GM12873 (cell line): Measurements from ENCODE around the gene NR1H2.

Experiments
- TF ChIP-seq, protein P1 (sequence below): IDR thresholded peaks from 2 replicates; pipeline ENCODE4 v1.5.1; 2012; ENCODE audit warnings: low read depth, mild to moderate bottlenecking, moderate library complexity, low read length, control low read depth; ENCODE audit not compliant: insufficient read depth; ENCODE audit errors: missing control alignments

NR1H2 gene

DNA sequence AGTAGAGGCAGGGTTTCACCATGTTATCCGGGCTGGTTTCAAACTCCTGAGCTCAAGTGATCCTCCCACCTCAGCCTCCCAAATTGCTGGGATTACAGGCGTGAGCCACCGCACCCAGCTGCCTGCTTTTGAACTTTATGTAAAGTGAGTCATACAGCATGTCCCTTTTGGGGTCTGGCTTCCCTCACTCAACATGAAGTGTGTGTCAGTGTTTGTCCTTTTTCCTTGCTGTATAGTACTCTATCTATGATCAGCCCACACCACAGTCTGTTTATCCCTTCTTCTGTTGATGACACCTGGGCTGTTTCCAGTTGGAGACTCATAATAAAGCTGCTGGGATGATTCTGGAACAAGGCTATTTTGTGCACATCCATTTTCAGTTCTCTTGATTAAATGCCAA is 44.6 kb downstream of the NR1H2 start:
- TF ChIP-seq, protein P1, sequence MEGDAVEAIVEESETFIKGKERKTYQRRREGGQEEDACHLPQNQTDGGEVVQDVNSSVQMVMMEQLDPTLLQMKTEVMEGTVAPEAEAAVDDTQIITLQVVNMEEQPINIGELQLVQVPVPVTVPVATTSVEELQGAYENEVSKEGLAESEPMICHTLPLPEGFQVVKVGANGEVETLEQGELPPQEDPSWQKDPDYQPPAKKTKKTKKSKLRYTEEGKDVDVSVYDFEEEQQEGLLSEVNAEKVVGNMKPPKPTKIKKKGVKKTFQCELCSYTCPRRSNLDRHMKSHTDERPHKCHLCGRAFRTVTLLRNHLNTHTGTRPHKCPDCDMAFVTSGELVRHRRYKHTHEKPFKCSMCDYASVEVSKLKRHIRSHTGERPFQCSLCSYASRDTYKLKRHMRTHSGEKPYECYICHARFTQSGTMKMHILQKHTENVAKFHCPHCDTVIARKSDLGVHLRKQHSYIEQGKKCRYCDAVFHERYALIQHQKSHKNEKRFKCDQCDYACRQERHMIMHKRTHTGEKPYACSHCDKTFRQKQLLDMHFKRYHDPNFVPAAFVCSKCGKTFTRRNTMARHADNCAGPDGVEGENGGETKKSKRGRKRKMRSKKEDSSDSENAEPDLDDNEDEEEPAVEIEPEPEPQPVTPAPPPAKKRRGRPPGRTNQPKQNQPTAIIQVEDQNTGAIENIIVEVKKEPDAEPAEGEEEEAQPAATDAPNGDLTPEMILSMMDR: no peak

DNA sequence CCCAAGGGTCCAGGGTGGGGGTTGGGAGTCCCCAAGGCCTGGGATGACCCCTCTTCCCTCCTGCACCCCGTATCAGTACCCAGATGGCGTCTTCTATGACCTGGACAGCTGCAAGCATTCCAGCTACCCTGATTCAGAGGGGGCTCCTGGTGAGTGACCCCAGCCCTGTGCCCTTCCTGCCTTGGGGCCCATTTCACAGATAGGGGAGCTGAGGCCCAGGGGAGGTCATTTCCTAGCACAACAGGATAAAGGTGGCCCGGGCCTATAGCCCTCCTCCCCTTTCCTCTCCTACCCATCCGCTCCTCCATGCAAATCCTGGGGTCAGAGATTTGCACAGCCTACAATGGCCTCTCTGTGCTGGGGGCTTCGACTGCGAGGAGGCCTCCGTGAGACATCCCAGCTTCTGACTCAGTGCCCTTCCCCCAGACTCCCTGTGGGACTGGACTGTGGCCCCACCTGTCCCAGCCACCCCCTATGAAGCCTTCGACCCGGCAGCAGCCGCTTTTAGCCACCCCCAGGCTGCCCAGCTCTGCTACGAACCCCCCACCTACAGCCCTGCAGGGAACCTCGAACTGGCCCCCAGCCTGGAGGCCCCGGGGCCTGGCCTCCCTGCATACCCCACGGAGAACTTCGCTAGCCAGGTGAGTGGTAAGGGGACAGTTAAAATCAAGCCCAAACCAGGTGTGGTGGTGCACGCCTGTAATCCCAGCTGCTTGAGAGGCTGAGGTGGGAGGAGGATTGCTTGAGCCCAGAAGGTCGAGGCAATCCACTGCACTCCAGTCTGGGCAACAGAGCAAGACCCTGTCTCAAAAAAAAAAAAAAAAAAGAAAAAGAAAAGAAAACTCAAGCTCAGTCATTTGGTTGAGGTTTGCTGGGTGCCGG is 46.4 kb downstream of the NR1H2 start:
- TF ChIP-seq, protein P1: no peak

DNA sequence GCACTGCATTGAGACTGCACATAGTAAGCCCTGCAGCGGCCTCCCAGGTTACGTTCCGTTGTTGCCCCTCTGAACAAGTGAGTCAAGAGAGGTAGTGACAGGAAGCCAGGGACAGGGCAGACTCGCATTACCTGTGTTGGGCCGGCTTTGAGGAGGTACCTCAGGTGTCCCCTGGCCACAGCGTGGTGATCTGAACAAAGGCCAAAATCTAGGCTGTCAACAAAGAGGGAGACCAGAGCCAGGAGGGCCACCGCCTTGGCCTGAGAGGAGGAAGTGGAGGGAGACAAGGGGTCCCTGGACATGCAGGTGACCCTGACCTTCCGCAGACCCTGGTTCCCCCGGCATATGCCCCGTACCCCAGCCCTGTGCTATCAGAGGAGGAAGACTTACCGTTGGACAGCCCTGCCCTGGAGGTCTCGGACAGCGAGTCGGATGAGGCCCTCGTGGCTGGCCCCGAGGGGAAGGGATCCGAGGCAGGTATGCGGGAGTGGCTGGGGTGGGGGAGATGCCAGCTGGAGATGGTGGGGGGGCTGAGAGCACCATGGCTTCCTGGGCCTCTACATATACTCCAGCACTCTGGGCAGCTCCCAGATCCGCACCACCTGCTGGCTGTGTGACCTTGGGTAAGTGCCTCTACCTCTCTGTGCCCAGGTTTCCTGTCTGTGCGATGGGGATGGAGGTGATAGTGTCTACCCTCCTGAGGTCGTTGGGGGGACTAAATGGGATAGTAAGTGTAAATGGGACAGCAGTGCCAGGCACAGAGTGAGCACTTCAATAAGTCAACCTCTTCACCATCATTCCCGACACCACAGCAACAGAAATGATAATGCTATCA is 47.2 kb downstream of the NR1H2 start:
- TF ChIP-seq, protein P1: no peak

DNA sequence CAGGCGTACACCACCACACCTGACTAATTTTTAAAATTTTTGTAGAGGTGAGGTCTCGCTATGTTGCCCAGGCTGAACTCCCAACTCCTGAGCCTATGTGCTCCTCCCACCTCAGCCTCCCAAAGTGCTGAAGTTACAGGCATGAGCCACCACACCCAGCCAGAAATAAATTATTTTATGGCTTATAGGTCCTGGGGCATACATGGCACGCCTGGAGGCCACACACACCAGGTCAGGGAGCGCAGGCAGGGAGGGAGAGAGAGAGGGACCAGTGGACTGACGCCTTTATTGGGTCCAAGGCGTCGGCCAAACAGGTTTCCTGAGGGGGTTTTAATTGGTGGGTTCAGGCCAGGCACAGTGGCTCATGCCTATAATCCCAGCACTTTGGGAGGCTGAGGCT is 49.3 kb downstream of the NR1H2 start:
- TF ChIP-seq, protein P1: no peak

DNA sequence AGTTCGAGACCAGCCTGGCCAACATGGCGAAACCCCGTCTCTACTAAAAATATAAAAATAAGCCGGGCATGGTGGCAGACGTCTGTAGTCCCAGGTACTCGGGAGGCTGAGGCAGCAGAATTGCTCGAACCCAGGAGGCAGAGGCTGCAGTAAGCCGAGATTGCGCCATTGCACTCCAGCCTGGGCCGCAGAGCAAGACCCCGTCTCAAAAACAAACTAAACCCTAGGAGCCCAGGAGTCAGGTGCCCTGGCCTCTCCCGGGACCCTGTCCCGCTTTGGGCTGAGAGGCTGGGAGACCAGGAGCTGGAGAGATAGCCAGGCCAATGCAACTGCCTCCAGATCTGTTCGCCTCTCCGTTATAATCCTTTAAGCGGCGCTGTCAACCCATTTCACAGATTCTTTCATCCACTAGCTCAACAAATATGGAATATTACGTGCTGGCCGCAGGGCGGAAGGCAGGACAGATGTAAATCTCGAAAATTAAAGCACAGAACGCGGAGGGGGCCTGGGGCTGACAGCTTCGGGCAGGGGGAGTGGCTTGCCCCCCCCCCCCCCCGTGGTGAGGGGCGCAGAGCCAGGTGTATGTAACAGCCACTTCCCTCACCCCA is 51.2 kb downstream of the NR1H2 start:
- TF ChIP-seq, protein P1: no peak

DNA sequence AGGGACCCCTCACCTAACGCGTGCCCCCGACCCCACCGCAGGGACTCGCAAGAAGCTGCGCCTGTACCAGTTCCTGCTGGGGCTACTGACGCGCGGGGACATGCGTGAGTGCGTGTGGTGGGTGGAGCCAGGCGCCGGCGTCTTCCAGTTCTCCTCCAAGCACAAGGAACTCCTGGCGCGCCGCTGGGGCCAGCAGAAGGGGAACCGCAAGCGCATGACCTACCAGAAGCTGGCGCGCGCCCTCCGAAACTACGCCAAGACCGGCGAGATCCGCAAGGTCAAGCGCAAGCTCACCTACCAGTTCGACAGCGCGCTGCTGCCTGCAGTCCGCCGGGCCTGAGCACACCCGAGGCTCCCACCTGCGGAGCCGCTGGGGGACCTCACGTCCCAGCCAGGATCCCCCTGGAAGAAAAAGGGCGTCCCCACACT is 51.8 kb downstream of the NR1H2 start:
- TF ChIP-seq, protein P1: no peak
